Psoas muscle (tissue), 8 donors: ENCODE data around the gene THPO. TPM values are rescaled to one million over a fixed set of nuclear protein-coding genes. Genes with fewer than 3 reads are reported as not detected.

Source experiments
- ATAC-seq, 4 donors: fragments of 200-7000 bp; cut with Tn5 transposase; one replicate each; pipeline ENCODE4 v1.9.1; 2020; ENCODE audit warnings: moderate library complexity in 3 of 4, mild to moderate bottlenecking in 2 of 4
- DNase-seq, 2 donors: peaks; one replicate each; pipeline ENCODE4 v3.0.0-alpha.2; 2020
- H3K27ac ChIP-seq: fragments of 200-600 bp; one replicate; pipeline ENCODE4 v1.8.0; 2022
- H3K27me3 ChIP-seq, 3 donors: fragments of 200-600 bp in 1 of 3; one replicate each; pipeline versions ENCODE4 v1.6.1 to v1.8.0; 2013 to 2022; ENCODE audit warnings: low read length in 2 of 3, mild to moderate bottlenecking in 2 of 3, moderate library complexity in 1 of 3; ENCODE audit not compliant: insufficient read depth in 3 of 3
- H3K36me3 ChIP-seq, 2 donors: fragments of 200-600 bp in 1 of 2; one replicate each; pipeline versions ENCODE4 v1.6.1 to v1.8.0; 2013 to 2022; ENCODE audit warnings: low read depth in 1 of 2, mild to moderate bottlenecking in 1 of 2, moderate library complexity in 1 of 2; ENCODE audit not compliant: insufficient read depth in 1 of 2
- H3K4me1 ChIP-seq: fragments of 200-600 bp; one replicate; pipeline ENCODE4 v1.8.0; 2022
- H3K4me3 ChIP-seq: fragments of 200-600 bp; one replicate; pipeline ENCODE4 v1.8.0; 2022; ENCODE audit warnings: mild to moderate bottlenecking
- H3K9me3 ChIP-seq: fragments of 200-600 bp; one replicate; pipeline ENCODE4 v1.8.0; 2022
- CTCF ChIP-seq: fragments of 200-600 bp; IDR thresholded peaks from one replicate; pipeline ENCODE4 v1.8.0; 2022; ENCODE audit warnings: antibody characterized with exemption
- WGBS, 3 donors: extraction: QIAGEN DNeasy Blood & Tissue Kit; methylation state at CpG; one replicate each; pipeline versions ENCODE4 v1.1.6 to v1.1.7; 2013; 5-methylcytosine and 5-hydroxymethylcytosine counted together
- intact Hi-C, 2 donors: fragments of 100-400 bp; cut with DNase I; formaldehyde crosslinking; loops; one replicate each; pipeline versions ENCODE4 v1.11.0 to v1.14.2; 2022
- polyA plus RNA-seq, 3 donors: library from polyadenylated mRNA; stranded (reverse); fragments of 200-250 nt; gene quantifications; one replicate each; pipeline ENCODE4 v1.2.3, GENCODE V29; 2013
- total RNA-seq, 4 donors: library from RNA; stranded (reverse); fragmentation: NEBNext Ultra II Directional in 2 of 4; extraction: Animal tissue kit (Norgen Biotek cat#: 25700) in 2 of 4; gene quantifications; one replicate each; pipeline versions ENCODE4 v1.2.1 to v1.2.4, GENCODE V29; 2021 to 2023
- donor health status: healthy with polysubstance abuse.
- donor health status: DM: no; HTN: no; CAD: no; lungs with moderate emphysema.
- donor health status: Bipolar disorder and iron deficiency.
- donor health status: healthy.
- donor health status: DM: yes; HTN: yes; CAD: no.
- donor health status: DM: no; HTN: no; CAD: no.
- donor health status: DM: no; HTN: no; CAD: no.
- donor health status: DM: yes; HTN: yes; CAD: no.

THPO gene
- total and polyA plus RNA-seq, 7 donors, result 0.49 to 3.0 (median 0.92) TPM

- no peaks in the 10 kb centered on the region for H3K9me3 ChIP-seq
These were observed 13.3 kb upstream of the THPO start for GRCh38 chr3:184391266-184391665.

GRCh38 chr3:184389935-184390528, 12.0 kb upstream of the THPO start:
- no peaks in the 10 kb centered on the region for H3K4me1 ChIP-seq
- no peak overlapping the region for H3K4me3 ChIP-seq
- H3K27me3 ChIP-seq, result no peaks in the 10 kb centered on the region
- intact Hi-C loops, result no loop called here
- DNase-seq, result no peak
- no peaks in the 10 kb centered on the region for H3K9me3 ChIP-seq
- no peak overlapping the region for H3K27ac ChIP-seq
- peaks cover 0 to 18% of the 10 kb centered on the region in 2 donors for H3K36me3 ChIP-seq
- 84 to 94% (median 91%) methylated on average over 4 to 5 of the region's 5 CpGs for WGBS, 3 donors
- no peak for TF ChIP-seq CTCF
- no peak for ATAC-seq

More at GRCh38 chr3:184391266-184391665, 13.3 kb upstream of the THPO start:
- no peaks in the 10 kb centered on the region for H3K4me1 ChIP-seq
- no peak overlapping the region for H3K27ac ChIP-seq
- no peak for ATAC-seq
- WGBS, 3 donors, result 67 to 82% (median 77%) methylated on average over 3 of the region's 3 CpGs
- H3K4me3 ChIP-seq, result no peak overlapping the region
- peaks cover 0 to 18% of the 10 kb centered on the region in 2 donors for H3K36me3 ChIP-seq
- DNase-seq, result no peak
- intact Hi-C loops, result no loop called here
- no peak for TF ChIP-seq CTCF
- no peaks in the 10 kb centered on the region for H3K27me3 ChIP-seq

- Histone ChIP-seq H3K4me1 (no peaks in the 10 kb centered on the region), H3K9me3 (no peaks in the 10 kb centered on the region), H3K27ac (no peak overlapping the region), H3K27me3 (no peaks in the 10 kb centered on the region), H3K36me3 (peaks cover 0 to 24% of the 10 kb centered on the region in 2 donors), H3K4me3 (no peak overlapping the region)
- intact Hi-C loops, result no loop called here
- ATAC-seq (no peak), DNase-seq (no peak)
- no peak for TF ChIP-seq CTCF
- WGBS, 3 donors, result 59 to 60% (median 60%) methylated on average over 5 of the region's 5 CpGs
These were observed 11.4 kb upstream of the THPO start for GRCh38 chr3:184389384-184389783.

GRCh38 chr3:184388936-184389230, 10.9 kb upstream of the THPO start:
- DNase-seq, result no peak
- 77 to 86% (median 79%) methylated on average over 8 of the region's 8 CpGs for WGBS, 3 donors
- Histone ChIP-seq H3K27me3 (no peaks in the 10 kb centered on the region), H3K4me1 (no peaks in the 10 kb centered on the region), H3K9me3 (no peaks in the 10 kb centered on the region), H3K36me3 (peaks cover 0 to 26% of the 10 kb centered on the region in 2 donors), H3K27ac (no peak overlapping the region), H3K4me3 (no peak overlapping the region)
- no peak for ATAC-seq
- TF ChIP-seq CTCF, result no peak
- intact Hi-C loops, result no loop called here
